Duodenal mucosa (tissue), 2 donors: ENCODE measurements around the gene FRMD4A.

ENCODE experiments used
- H3K27ac ChIP-seq: one replicate; pipeline ENCODE4 v1.7.0; 2013; ENCODE audit warnings: low read depth, low read length
- H3K27me3 ChIP-seq, 2 donors: one replicate each; pipeline ENCODE4 v1.7.0; 2013; ENCODE audit warnings: low read length in 2 of 2, control low read depth in 1 of 2; ENCODE audit not compliant: insufficient read depth in 2 of 2, control insufficient read depth in 1 of 2
- H3K36me3 ChIP-seq, 2 donors: one replicate each; pipeline ENCODE4 v1.7.0; 2013; ENCODE audit warnings: low read length in 2 of 2, control low read depth in 1 of 2; ENCODE audit not compliant: insufficient read depth in 2 of 2, control insufficient read depth in 1 of 2
- H3K4me1 ChIP-seq, 2 donors: one replicate each; pipeline ENCODE4 v1.7.0; 2013; ENCODE audit warnings: low read length in 2 of 2, control low read depth in 1 of 2; ENCODE audit not compliant: insufficient read depth in 2 of 2, control insufficient read depth in 1 of 2
- H3K4me3 ChIP-seq, 2 donors: one replicate each; pipeline ENCODE4 v1.7.0; 2013; ENCODE audit warnings: low read length in 2 of 2, low read depth in 1 of 2
- H3K9ac ChIP-seq, 2 donors: one replicate each; pipeline ENCODE4 v1.7.0; 2013; ENCODE audit warnings: low read length in 2 of 2, low read depth in 1 of 2
- H3K9me3 ChIP-seq, 2 donors: one replicate each; pipeline ENCODE4 v1.7.0; 2013; ENCODE audit warnings: low read length in 2 of 2, control low read depth in 1 of 2; ENCODE audit not compliant: control insufficient read depth in 1 of 2

Gene FRMD4A

GRCh38 chr10:13657101-13657680 lies 673.5 kb downstream of the FRMD4A start:
- peaks cover 15 to 34% of the 10 kb centered on the region in 2 donors for H3K36me3 ChIP-seq
- H3K4me3 ChIP-seq = no peak overlapping the region
- H3K9me3 ChIP-seq = no peaks in the 10 kb centered on the region
- H3K27me3 ChIP-seq = no peaks in the 10 kb centered on the region
- H3K9ac ChIP-seq = no peak overlapping the region
- no peak overlapping the region for H3K27ac ChIP-seq
- peaks cover 0 to 8% of the 10 kb centered on the region in 2 donors for H3K4me1 ChIP-seq

- Histone ChIP-seq H3K9me3 (no peaks in the 10 kb centered on the region), H3K4me3 (no peak overlapping the region), H3K36me3 (peaks cover 15 to 39% of the 10 kb centered on the region in 2 donors), H3K27ac (no peak overlapping the region), H3K9ac (no peak overlapping the region), H3K27me3 (no peaks in the 10 kb centered on the region), H3K4me1 (peaks cover 0 to 8% of the 10 kb centered on the region in 2 donors)
Measured at GRCh38 chr10:13656337-13657100, 674.2 kb downstream of the FRMD4A start.

- Histone ChIP-seq H3K4me1 (peaks cover 0 to 8% of the 10 kb centered on the region in 2 donors), H3K9me3 (no peaks in the 10 kb centered on the region), H3K4me3 (no peak overlapping the region), H3K36me3 (peaks cover 15 to 46% of the 10 kb centered on the region in 2 donors), H3K9ac (no peak overlapping the region), H3K27me3 (no peaks in the 10 kb centered on the region), H3K27ac (no peak overlapping the region)
Measured at GRCh38 chr10:13654846-13655245, 675.9 kb downstream of the FRMD4A start.

- Histone ChIP-seq H3K9ac (no peak overlapping the region), H3K36me3 (peaks cover 15 to 46% of the 10 kb centered on the region in 2 donors), H3K9me3 (no peaks in the 10 kb centered on the region), H3K4me3 (no peak overlapping the region), H3K27me3 (no peaks in the 10 kb centered on the region), H3K27ac (no peak overlapping the region), H3K4me1 (peaks cover 0 to 4% of the 10 kb centered on the region in 2 donors)
Measured at GRCh38 chr10:13654118-13654830, 676.5 kb downstream of the FRMD4A start.

GRCh38 chr10:13652860-13653259 lies 677.9 kb downstream of the FRMD4A start:
- Histone ChIP-seq H3K4me1 (no peaks in the 10 kb centered on the region), H3K9me3 (no peaks in the 10 kb centered on the region), H3K27me3 (no peaks in the 10 kb centered on the region), H3K27ac (no peak overlapping the region), H3K9ac (no peak overlapping the region), H3K4me3 (no peak overlapping the region), H3K36me3 (peaks cover 20 to 46% of the 10 kb centered on the region in 2 donors)

- Histone ChIP-seq H3K27me3 (no peaks in the 10 kb centered on the region), H3K9ac (no peak overlapping the region), H3K27ac (no peak overlapping the region), H3K4me3 (no peak overlapping the region), H3K36me3 (peaks cover 22 to 46% of the 10 kb centered on the region in 2 donors), H3K9me3 (no peaks in the 10 kb centered on the region), H3K4me1 (no peaks in the 10 kb centered on the region)
Measured at GRCh38 chr10:13651969-13652720, 678.6 kb downstream of the FRMD4A start.

GRCh38 chr10:13650961-13651360 lies 679.8 kb downstream of the FRMD4A start:
- no peak overlapping the region for H3K27ac ChIP-seq
- H3K4me1 ChIP-seq = no peaks in the 10 kb centered on the region
- H3K9ac ChIP-seq = no peak overlapping the region
- H3K27me3 ChIP-seq = no peaks in the 10 kb centered on the region
- H3K36me3 ChIP-seq = peaks cover 27 to 52% of the 10 kb centered on the region in 2 donors
- H3K9me3 ChIP-seq = no peaks in the 10 kb centered on the region
- no peak overlapping the region for H3K4me3 ChIP-seq

- Histone ChIP-seq H3K4me1 (no peaks in the 10 kb centered on the region), H3K4me3 (no peak overlapping the region), H3K9me3 (no peaks in the 10 kb centered on the region), H3K27me3 (no peaks in the 10 kb centered on the region), H3K27ac (no peak overlapping the region), H3K9ac (no peak overlapping the region), H3K36me3 (peaks cover 29 to 52% of the 10 kb centered on the region in 2 donors)
Measured at GRCh38 chr10:13649844-13650520, 680.7 kb downstream of the FRMD4A start.

- Histone ChIP-seq H3K4me3 (no peak overlapping the region), H3K4me1 (no peaks in the 10 kb centered on the region), H3K27me3 (no peaks in the 10 kb centered on the region), H3K27ac (no peak overlapping the region), H3K9me3 (no peaks in the 10 kb centered on the region), H3K36me3 (peaks cover 21 to 44% of the 10 kb centered on the region in 2 donors), H3K9ac (no peak overlapping the region)
Measured at GRCh38 chr10:13648425-13648824, 682.3 kb downstream of the FRMD4A start.
